HG03571 (cell line): Measurements from ENCODE around the gene HCN4.

Source experiments
- ATAC-seq: cut with Tn5 transposase; IDR thresholded peaks from one replicate; pipeline ENCODE4 v1.9.1; 2021; ENCODE audit not compliant: unreplicated experiment

Gene HCN4

DNA sequence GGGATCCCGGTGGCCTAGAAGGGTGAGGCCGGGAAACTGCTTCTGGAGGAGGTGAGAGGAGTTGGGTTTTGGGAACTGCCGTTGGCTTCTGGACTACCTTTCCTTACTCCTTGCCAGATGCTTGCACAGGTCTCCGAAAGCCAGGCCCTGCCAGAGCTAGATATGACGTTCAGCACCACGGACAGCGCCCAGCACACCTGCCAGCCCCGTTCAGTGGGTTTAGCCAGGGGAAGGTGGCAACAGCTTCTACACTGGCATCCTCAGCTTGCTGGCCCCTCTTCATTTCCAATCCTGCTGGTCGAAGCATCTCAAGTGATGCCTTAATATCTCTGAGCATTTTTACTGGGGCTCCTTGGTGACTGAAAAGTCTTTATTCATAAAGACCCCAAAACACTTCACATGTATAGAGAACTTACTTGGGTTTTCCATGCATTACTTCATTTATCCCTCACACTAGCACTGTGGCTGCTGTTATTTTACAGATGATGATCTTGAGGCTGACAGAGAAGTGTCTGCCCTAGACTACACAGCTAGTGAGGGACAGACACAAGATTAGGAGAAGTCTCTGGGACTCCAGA, 21.9 kb downstream of the HCN4 start:
- ATAC-seq: no peak

DNA sequence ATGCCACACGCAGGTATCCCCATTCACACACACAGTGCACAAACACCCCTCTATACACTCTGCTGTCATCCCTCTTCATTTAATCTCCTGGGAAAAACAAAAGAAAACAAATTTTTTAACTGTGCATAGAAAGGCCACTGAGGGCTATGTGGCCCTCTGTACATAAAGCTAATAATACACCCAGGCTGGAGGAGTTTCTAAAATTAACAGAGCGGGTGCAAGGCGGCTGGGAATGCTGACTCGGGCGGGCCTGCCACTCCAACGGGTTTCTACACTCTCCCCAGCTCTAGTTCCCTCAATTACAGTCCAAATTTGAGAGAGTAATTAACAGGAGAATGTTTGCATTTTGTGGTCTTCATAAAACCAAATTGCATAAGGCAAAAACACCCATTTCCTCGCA, 23.1 kb downstream of the HCN4 start:
- no peak for ATAC-seq

DNA sequence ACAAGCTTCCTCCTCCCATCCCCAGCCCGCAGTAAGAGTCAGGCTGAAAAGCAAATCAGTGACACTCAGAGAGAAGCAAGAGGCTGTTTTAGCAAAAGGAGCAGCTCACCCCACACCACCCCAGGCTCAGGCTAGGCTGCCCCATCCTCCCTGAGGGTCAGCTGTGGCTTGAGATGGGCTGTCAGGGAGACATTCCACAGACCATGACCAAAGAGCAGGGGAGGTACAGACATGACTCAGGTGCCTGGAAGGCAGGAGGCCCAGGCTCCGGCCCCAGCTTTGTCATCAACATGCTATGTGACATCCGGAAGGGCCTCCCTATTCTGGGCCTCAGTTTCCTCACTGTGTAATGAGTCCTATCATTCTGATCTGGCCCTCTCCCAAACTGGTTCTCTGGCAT, 24.7 kb downstream of the HCN4 start:
- ATAC-seq: no peak

DNA sequence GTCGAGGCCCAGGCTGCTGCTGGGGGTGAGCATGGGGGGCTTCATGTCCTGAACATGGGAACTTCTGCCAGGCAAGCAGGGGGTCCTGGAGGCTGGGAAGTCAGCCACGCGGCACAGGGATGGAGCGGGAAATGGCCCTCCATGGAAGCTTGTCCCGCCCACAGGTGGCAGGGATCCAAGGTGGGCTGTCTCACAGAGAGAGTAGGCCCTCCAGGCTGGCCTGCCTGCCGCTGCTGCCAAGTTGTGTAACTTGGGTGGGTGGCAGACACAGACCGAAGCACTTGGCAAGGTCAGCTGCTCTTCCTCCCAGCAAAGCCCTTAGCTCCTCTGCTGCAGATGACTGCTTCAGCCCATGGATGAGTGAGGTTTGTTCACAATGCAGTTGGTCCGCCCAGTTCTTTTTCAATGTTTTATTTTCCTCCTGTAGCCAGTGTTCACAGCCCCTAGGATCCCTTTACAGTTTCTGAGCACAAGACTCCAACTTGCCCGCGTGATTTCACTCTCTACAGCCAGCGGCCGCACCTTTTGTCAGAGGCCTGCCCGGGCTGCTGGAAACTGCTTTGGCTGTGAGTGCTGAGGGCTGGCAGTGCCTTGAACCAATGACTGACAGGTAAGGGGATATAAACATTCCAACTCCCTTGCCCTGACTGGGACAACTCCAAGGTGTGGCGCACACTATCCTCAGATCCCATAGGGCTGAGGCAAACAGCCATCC, 26.7 kb downstream of the HCN4 start:
- no peak for ATAC-seq

DNA sequence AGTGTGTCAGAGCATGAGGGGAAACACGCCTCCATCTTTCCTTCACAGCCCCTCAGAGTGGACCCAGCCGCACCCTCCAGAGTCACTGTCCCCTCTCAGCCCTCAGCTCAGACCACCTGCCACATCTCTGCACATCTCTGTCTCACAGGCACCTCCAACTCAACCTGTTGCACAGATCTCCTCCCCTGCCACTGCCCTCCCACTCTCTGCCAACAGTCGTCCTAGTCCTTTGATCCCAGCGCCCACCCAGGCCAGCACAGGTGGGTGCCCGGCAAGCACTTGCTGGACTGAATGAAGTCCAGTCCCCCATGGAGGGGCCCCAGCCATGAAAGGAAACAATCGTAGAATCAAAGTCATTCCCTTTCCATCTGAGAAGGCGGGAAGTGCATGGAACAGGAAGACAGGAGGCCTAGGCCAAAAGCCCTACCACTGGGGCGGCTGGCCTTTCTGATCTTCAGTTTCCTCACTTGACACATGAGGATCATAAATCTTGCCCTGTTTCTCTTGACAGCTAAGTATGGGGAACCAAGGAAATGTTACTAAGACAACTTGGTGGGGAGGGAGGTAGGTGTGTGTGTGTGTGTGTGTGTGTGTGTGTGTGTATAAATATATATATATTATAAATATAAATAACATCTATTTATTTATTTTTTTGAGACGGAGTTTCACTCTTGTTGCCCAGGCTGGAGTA, 28.1 kb downstream of the HCN4 start:
- ATAC-seq: no peak

DNA sequence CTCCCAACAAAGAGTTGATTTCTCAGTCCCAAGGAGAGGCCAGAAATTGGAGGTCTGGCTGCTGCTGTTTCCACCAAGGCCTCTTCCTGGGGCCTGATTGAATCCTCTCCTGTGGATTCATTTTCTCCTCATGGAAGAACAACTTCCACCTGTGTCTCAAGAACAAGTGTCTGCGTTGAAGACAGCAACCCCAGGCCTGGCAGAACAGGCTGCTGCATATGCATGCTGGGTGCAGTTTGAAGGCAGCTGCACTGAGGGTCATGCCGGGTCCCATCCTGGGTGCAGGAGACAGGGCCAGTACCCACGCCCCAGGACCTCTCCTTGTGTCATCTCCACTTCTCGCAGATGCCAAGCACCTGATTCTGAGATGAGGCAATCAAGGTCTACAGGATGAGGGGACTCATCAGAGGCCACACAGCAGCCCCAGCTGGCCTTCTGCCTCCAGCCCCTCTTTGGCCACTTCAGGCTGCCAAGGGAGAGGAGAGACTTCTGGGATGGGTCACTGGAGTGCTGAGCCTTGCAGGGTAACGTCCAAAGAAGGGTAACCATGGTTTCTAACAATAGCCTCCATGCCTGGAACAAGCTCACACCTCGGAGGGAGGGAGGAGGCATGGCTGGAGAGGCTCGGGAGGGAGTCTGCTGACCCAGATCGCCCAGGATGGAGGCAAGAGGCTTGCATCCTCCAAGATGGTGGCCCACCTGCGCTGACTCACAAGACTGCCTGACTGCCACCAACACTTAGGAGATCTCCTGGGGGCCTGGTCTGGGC, 30.0 kb downstream of the HCN4 start:
- ATAC-seq: no peak

DNA sequence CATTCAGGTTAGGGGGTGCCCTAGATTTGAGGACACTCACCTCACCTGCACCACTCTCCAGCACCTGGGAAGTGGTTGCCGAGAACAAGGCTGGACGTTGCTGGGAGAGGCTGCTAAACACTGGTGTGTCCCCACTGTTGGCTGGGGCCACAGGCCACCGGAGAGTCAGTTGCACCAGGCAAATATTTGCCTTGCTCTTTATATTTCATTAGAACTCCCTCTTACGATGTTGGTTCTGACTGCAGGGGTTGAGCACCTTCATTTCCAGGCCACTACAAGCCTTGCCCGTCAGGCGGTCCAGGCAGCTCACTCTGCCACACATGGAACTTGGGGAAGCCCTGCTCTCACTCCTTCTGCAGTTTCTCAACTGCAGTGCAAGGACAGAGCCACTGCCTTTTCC, 30.7 kb downstream of the HCN4 start:
- no peak for ATAC-seq

DNA sequence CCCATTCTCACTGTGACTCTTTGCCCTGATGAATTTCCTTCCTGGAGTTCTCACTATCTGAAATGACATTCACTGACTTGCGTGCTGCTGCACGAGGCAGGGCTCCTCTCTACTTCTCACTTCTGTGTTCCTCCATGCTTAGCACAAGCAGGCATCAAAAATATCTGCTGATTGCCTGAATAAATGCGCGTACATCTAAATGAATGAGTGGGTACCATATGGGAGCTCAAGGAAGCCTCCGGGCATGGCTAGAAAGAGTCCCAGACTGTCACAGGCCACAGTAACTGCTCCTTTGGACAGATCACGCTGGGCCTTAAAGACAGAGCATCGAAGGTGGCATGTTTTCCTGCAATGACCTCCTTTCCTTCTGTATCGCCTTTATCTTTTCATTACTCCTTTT, 31.6 kb downstream of the HCN4 start:
- no peak for ATAC-seq

DNA sequence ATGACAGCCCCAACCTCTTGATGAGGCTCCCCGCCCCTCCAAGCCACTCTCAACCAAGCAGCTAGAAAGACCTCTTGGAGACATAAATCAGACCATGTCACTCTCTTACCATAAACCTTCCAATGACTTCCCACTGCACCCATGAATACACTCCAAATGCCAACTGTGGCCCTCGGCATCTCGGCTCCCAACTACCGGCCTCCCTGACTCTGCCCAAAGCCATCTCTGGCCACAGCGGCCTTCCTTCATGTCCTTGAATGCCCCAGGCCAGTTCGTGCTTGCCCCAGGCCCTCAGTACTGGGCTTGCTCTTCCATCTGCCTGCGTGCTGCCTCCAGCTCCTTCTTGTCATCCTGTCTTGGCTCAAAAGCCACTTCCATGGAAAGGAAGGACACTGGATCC, 32.0 kb downstream of the HCN4 start:
- no peak for ATAC-seq

DNA sequence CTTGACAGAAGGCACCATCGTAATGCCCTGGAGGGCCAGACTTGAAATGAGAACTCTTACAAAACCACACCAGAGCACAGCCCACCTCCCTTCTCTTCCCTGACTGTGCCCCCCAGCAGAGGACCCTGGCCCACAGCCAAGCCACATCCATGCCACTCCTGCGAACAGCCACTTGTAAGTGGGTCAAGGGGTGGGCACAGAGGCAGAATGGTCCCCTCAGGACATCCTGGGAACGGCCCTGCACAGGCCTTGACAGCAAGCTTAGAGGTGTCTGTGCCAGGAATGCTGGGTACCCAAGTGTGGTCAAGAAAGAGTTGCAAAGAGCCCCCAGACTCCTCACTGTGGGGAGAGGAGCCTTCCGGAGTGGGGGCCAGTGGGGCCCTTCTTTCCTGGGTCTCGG, 33.3 kb downstream of the HCN4 start:
- no peak for ATAC-seq

DNA sequence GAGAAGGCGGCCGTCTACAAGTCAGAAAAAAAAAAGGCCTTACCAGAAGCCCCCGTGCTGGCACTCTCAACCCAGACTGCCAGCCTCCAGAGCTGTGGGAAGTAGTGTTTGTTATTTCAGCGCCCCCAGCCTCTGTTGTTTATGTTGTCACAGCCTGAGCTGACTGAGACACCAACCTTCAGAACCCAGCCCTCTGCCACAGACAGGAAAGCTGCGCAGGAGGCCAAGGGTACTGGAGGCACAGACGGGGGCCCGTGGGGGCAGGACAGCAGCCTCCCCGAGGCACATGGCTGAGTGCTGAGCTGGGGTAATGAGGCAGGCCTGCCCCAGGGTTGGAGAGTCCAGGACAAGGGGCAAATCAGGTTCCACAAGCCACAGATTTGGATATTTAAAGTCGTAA, 33.7 kb downstream of the HCN4 start:
- ATAC-seq: no peak

DNA sequence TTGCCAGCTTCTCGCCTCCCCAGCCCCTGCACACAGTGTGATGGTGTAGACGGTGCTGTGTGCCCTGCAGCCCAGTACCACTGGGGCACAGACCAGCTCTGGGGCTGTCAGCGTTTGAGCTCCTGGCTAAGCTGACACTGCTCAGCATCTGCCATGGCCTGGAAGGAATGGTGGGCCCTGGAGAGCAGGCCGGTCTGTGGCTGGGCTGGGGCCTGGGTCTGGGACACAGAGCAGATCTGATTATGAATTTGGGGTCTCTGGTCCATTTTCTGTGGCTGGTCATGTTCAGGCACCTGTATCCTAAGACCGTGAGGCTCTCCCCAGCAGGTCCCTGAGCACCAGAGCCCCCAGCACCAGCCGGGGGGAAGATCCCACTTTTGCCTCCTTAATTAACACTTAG, 34.7 kb downstream of the HCN4 start:
- no peak for ATAC-seq

DNA sequence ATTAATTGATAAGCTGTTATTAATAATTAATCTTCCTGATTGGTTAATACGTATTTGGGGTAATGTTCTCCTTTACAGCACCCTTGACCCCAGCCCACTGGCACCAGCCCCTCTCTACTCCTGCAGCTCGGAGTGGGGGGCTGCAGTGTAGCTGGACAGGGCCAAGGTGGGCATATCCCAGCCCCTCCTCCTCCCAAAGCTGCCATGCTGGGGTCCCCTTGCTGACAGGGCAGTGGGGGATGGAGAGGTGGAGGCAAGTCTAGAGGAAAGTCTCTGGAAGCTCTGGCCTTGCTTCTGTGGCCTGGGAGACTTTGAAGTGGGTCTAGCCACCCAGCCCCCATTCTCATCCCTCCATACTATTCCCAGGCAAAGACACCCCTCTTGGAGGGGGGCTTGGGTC, 35.8 kb downstream of the HCN4 start:
- no peak for ATAC-seq

DNA sequence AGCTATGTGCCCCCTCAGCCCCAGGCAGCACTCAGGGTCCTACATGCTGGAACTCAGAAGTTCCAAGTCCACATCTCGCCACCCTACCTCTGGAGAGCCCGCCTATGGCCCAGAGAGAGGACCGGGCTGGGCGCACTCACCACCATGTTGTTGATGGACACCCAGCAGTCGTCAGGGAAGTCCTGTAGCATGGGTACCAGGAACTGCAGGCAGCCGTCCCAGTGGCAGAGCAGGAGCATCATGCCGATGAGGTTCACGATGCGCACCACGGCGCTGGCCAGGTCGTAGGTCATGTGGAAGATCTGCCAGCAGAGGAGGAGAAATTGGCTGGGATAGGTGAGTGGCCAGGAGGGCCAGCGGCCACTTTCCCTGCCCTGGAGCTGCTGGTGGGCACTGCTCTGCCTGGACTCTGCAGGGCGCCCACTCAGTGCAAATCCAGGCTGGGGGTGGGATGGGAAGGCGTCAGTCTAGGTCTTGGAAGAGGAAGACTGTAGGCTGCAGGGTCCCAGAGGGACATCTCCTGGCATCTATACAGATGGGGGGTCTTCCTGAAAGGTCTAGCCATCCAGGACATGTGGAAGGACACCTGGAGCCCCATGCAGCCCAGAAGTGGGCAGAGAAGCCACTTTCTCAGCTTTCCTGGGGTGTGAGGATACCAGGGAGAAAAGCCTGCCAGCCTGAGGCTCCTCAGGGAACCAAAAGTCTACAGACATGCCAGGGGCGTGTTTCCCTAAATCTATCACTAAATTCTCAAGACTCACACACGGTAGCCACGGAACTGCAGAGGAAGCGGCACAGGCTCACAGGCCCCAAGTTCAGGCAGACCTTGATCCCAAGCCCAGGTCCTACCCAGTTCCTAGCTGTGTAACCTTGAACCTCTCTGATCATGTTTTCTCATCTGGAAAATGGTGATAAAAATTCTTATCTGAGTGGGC, 36.5 kb downstream of the HCN4 start:
- ATAC-seq: no peak

DNA sequence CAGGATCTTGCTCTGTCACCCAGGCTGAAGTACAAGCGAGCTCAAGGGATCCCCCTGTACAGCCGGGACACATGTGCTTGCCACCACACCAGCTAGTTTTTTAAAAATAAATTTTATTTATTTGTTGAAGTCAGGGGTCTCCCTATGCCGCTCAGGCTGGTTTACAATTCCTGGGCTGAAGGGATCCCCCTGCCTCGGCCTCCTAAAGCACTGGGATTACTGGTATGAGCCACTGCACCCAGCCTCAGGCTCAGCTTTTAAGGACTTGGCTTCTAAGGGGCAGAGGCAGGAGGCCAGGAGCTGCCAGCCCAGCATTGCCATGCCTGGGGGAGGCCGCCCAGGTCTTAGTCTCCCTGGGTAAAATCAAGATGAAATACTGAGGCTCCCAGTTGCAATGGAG, 37.3 kb downstream of the HCN4 start:
- no peak for ATAC-seq

DNA sequence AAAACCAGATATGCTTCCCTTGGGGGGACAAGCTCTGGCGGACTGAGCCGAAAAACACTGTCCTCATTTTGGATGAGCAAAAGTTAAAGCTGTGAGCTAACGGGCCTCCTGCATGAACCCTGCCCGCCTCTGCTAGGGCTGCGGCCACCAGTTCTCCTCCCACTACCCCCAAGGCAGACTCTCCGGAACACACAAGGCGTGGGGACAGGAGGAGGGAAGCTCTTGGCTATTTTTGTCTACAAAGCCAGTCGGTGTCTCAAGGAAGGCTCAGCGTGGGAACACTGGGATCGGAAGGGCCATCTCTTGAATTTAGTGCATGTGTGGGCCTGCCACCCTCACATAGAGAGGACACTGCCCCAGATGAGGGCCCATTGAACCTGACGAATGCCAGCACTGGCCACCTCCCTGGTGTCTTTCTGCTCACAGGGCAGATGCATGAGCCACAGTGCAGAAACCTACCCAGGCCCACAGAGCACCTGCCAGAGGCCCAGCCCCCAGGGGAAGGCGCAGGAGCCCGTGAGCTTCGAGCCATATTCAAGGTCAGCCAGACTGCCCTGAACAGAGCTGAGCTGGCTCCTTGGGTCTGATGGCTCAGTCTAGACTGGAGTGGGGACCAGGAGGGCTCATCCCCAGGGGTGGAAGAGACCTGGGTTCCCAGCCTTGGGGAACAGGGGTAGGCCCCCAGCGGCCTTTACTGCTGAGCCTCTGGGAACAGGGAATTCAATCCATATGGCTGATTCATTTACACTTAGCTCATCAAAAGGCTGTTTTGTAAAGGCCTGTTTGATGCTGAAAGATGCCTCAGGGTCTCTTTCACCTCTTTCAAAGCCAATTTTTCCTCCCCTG, 38.3 kb downstream of the HCN4 start:
- ATAC-seq: no peak

DNA sequence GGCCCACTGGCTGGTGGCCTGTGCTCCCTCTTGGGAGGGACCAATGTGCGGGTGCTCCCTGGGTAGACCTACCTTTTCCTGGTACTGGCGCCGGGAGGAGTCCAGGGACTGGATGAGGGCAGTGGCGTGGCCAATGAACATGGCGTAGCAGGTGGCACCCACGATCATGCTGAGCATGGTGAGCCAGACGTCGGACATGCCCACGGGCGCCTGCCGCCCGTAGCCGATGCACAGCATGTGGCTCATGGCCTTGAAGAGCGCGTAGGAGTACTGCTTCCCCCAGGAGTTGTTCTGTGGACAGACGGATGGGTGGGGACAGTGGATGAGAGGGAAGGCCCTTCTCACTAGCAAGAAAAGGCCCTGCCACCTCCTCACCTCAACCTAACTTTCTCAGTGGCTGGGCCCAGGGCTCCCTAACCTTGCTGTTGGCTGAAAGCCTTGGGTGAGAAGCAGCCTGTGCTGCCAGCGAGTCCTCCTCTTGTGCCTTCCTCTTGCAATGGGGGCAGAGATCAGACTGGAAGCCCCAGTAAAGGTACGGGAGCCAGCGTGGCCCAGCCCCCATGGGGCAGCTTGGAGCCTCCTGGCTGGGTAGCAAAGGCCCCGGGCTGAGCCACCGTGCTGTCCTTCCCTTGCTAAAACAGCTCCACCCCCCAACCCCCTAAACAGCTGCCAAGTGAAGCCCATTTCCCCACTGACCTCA, 39.1 kb downstream of the HCN4 start:
- ATAC-seq: no peak

DNA sequence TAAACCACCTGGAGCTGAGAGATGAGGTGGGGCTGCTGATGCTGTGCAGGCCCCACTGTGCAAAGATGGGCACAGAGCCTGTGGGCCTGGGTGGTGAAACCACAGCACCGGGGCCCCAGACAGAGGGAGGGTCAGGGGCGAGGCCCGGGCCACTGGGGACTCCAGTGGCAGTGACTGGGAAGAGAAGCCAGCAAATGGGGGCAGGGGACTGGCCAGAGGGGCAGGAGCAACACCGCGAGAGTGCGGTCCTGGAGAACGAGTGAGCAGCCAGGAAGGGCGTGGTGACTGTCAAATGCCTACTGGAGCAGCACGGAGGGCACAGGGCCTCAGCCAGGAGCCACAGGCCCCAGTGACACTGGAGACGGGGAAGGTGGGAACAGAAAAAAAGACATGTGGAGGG, 39.8 kb downstream of the HCN4 start:
- ATAC-seq: no peak

DNA sequence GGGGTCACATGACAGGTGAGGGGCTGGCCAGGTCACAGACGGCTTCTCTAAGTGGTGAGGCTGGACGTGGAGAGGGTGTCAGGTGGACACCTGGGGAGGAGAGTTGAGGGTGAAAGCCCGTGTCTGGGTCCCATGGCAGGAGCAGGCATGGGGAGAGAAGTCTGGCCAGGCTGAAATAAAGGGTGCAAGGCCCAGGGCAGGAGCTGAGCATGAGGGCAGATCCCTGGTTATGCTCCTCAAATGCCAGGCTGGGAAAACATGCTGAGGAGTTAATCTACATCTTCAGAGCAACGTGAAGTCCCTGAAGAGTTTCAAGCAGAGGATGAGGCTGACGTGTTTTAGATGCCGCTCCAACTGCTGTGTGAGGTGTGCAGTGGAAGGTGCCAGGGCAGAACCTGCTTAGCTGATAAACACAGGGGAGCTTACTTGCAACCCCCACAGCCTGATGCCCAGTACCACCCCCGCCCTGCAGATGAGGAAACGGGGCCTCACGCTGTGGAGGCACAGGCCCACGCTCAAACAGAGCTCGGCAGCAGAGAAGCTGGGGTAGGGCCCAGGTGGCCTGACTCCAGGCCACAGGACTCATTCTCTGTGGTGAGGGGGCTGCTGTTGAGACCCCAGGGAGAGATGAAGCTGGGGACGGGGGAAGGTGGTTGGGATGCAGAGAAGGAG, 40.5 kb downstream of the HCN4 start:
- ATAC-seq: no peak
